Choroid plexus epithelial cell (primary cell): Measurements from ENCODE around the gene ASPSCR1.

ENCODE experiments used
- DNase-seq: peaks from one replicate; pipeline ENCODE4 v3.0.0-alpha.2; 2010; ENCODE audit warnings: low read depth
- H3K4me3 ChIP-seq: 2 replicates; pipeline ENCODE4 v1.5.1; 2011; ENCODE audit warnings: low read depth, mild to moderate bottlenecking, control low read depth, low read length, moderate library complexity
- CTCF ChIP-seq: conservative IDR thresholded peaks from 2 replicates; pipeline ENCODE4 v1.5.1; 2011; ENCODE audit warnings: low read depth, mild to moderate bottlenecking, control low read depth, inconsistent platforms, low read length, moderate library complexity

ASPSCR1 gene

GRCh38 chr17:82062076-82062983 is 84.9 kb downstream of the ASPSCR1 start:
- DNase-seq, result no peak
- no peak for TF ChIP-seq CTCF
- no peak overlapping the region for H3K4me3 ChIP-seq

- DNase-seq, result no peak
- no peak for TF ChIP-seq CTCF
- H3K4me3 ChIP-seq, result no peak overlapping the region
Measured at GRCh38 chr17:82062984-82063368, 85.5 kb downstream of the ASPSCR1 start.

- no peak for DNase-seq
- TF ChIP-seq CTCF, result no peak
- peak overlapping the region; percentile 76 for H3K4me3 ChIP-seq
Measured at GRCh38 chr17:82063424-82064415, 86.3 kb downstream of the ASPSCR1 start.

GRCh38 chr17:82064433-82065192 is 87.2 kb downstream of the ASPSCR1 start:
- peak overlapping the region; percentile 76 for H3K4me3 ChIP-seq
- no peak for TF ChIP-seq CTCF
- no peak for DNase-seq

- no peak for TF ChIP-seq CTCF
- DNase-seq, result peak; percentile 39
- H3K4me3 ChIP-seq, result peak overlapping the region; percentile 76
Measured at GRCh38 chr17:82065193-82065637, 87.8 kb downstream of the ASPSCR1 start.

- H3K4me3 ChIP-seq, result peak within 1 kb of the TSS; percentile 76
- peak; percentile 53 for DNase-seq
- TF ChIP-seq CTCF, result no peak
Measured at GRCh38 chr17:82065638-82066303, 88.3 kb downstream of the ASPSCR1 start, which contains the start of gene DUS1L. DUS1L (minus strand) TSS chr17:82065804; CDS start chr17:82065059, 745 bp downstream.
